Measurements from ENCODE around the gene CMTM2. TPM values are rescaled to one million over a fixed set of nuclear protein-coding genes. Genes with fewer than 3 reads are reported as not detected.
"Not testable (repeated sequence)": the region's sequence is repeated elsewhere in the genome, so short reads cannot be mapped to it uniquely, and the experiment has no call there.

The CMTM2 gene
- total RNA-seq, 2 donors from 2014 or later, result not detected

DNA sequence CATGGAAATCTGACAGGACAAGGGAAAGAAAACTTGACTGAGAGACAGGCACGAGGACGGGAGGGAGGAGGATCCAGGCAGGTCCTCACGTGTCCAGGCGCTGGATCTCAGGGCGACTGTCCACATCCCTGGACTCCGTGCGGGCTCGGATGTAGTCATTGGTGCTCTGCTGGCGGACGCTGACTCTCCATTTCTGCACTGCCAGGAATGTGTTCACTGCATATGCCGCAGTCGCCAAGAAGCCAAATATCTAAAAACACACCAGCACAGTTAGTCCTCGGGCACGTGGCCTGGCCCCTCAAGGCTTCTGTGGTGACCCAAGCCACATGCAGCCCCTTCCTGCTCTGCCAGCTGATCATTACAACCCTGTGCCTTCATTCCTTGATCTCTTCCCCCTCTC lies 42.7 kb downstream of the CMTM2 start:
- no peak overlapping the region for H3K4me3 Mint-ChIP-seq
- peaks cover 71% of the 10 kb centered on the region for H3K4me1 Mint-ChIP-seq
- Histone ChIP-seq H3K4me1 (ENCODE audit: control insufficient read depth, insufficient read depth, low read length) (peaks cover 49% of the 10 kb centered on the region), H3K27me3 (ENCODE audit: control insufficient read depth, insufficient read depth, low read length, poor library complexity, severe bottlenecking) (no peaks in the 10 kb centered on the region), H3K9me3 (ENCODE audit: control insufficient read depth, low read length) (no peaks in the 10 kb centered on the region), H3K4me3 (ENCODE audit: low read length) (no peak overlapping the region), H3K36me3 (ENCODE audit: control insufficient read depth, insufficient read depth, low read length) (peaks cover 50% of the 10 kb centered on the region), H3K9ac (ENCODE audit: extremely low read depth, low read length, poor library complexity, severe bottlenecking) (no peak overlapping the region), H3K27ac (ENCODE audit: low read depth, low read length) (no peak overlapping the region)
- H3K9me3 Mint-ChIP-seq, result no peaks in the 10 kb centered on the region
- 94 to 99% methylated on average over 14 of the region's 14 CpGs for WGBS, 2 experiments (ENCODE audit: insufficient coverage in 1 of 2, insufficient read length in 1 of 2)
- peaks cover 29% of the 10 kb centered on the region for H3K36me3 Mint-ChIP-seq (ENCODE audit: low read depth)
- no peak overlapping the region for H3K27ac Mint-ChIP-seq
- TF ChIP-seq, protein P1, sequence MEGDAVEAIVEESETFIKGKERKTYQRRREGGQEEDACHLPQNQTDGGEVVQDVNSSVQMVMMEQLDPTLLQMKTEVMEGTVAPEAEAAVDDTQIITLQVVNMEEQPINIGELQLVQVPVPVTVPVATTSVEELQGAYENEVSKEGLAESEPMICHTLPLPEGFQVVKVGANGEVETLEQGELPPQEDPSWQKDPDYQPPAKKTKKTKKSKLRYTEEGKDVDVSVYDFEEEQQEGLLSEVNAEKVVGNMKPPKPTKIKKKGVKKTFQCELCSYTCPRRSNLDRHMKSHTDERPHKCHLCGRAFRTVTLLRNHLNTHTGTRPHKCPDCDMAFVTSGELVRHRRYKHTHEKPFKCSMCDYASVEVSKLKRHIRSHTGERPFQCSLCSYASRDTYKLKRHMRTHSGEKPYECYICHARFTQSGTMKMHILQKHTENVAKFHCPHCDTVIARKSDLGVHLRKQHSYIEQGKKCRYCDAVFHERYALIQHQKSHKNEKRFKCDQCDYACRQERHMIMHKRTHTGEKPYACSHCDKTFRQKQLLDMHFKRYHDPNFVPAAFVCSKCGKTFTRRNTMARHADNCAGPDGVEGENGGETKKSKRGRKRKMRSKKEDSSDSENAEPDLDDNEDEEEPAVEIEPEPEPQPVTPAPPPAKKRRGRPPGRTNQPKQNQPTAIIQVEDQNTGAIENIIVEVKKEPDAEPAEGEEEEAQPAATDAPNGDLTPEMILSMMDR (conservative IDR thresholded peaks at IDR 0.05), result no peak
- no peak for DNase-seq
- H3K27me3 Mint-ChIP-seq (ENCODE audit: insufficient read depth), result no peaks in the 10 kb centered on the region

DNA sequence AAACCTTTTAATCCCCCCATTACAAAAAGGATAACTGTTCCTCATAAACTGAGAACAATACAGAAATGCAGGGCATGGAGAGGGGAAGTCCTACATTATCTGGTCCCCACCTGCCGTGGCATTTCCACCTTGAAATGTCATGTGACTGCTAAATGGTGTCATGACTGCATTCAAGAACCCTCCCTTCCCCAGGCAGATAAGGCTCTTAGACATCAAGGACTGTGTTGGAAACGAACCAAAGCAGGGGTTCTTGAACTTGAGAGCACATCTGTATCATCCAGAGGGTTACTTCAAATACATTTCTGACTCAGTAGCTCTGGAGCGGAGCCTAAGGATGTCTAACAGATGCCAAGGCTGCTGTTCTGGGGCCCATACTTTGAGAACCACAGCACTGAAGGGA lies 43.6 kb downstream of the CMTM2 start:
- Mint-ChIP-seq H3K27ac (no peak overlapping the region), H3K4me1 (peaks cover 63% of the 10 kb centered on the region), H3K9me3 (no peaks in the 10 kb centered on the region), H3K4me3 (no peak overlapping the region), H3K27me3 (ENCODE audit: insufficient read depth) (no peaks in the 10 kb centered on the region), H3K36me3 (ENCODE audit: low read depth) (peaks cover 33% of the 10 kb centered on the region)
- 74 to 100% methylated on average over 3 of the region's 3 CpGs for WGBS, 2 experiments (ENCODE audit: insufficient coverage in 1 of 2, insufficient read length in 1 of 2)
- no peak overlapping the region for H3K27ac ChIP-seq (ENCODE audit: low read depth, low read length)
- H3K27me3 ChIP-seq (ENCODE audit: control insufficient read depth, insufficient read depth, low read length, poor library complexity, severe bottlenecking), result no peaks in the 10 kb centered on the region
- TF ChIP-seq, protein P1 (conservative IDR thresholded peaks at IDR 0.05), result no peak
- H3K4me1 ChIP-seq (ENCODE audit: control insufficient read depth, insufficient read depth, low read length), result peaks cover 45% of the 10 kb centered on the region
- peak overlapping the region; percentile 7 for H3K4me3 ChIP-seq (ENCODE audit: low read length)
- DNase-seq, result peak; percentile 50
- no peak overlapping the region for H3K9ac ChIP-seq (ENCODE audit: extremely low read depth, low read length, poor library complexity, severe bottlenecking)
- H3K9me3 ChIP-seq (ENCODE audit: control insufficient read depth, low read length), result no peaks in the 10 kb centered on the region
- peaks cover 54% of the 10 kb centered on the region for H3K36me3 ChIP-seq (ENCODE audit: control insufficient read depth, insufficient read depth, low read length)

DNA sequence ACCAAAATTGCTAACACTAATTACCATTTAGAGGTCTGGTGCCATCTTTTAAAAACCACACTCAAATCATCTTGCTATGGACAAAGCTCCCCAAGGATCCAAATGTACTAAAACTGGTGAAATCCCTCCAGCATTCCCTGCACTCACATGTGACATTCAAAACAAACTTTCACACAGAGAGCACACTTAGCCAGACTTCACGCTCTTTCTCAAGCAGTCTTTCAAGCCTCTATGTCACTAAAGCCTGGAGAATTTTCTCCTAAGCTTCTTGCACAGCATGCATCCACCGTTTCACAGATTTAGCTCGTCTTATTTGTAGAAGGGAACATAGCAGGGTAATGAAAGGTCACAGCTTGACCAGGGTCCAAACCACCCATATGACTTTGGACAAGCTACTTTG lies 44.5 kb downstream of the CMTM2 start:
- Histone ChIP-seq H3K27ac (ENCODE audit: low read depth, low read length) (no peak overlapping the region), H3K9me3 (ENCODE audit: control insufficient read depth, low read length) (no peaks in the 10 kb centered on the region), H3K4me3 (ENCODE audit: low read length) (peak overlapping the region; percentile 7), H3K27me3 (ENCODE audit: control insufficient read depth, insufficient read depth, low read length, poor library complexity, severe bottlenecking) (no peaks in the 10 kb centered on the region), H3K9ac (ENCODE audit: extremely low read depth, low read length, poor library complexity, severe bottlenecking) (no peak overlapping the region), H3K4me1 (ENCODE audit: control insufficient read depth, insufficient read depth, low read length) (peaks cover 40% of the 10 kb centered on the region), H3K36me3 (ENCODE audit: control insufficient read depth, insufficient read depth, low read length) (peaks cover 50% of the 10 kb centered on the region)
- Mint-ChIP-seq H3K9me3 (no peaks in the 10 kb centered on the region), H3K27me3 (ENCODE audit: insufficient read depth) (no peaks in the 10 kb centered on the region), H3K4me1 (peaks cover 54% of the 10 kb centered on the region), H3K4me3 (no peak overlapping the region), H3K36me3 (ENCODE audit: low read depth) (peaks cover 36% of the 10 kb centered on the region), H3K27ac (peak overlapping the region; percentile 53)
- TF ChIP-seq, protein P1 (conservative IDR thresholded peaks at IDR 0.05), result no peak
- peak; percentile 49 for DNase-seq
- 78 to 80% methylated on average over 3 of the region's 3 CpGs for WGBS, 2 experiments (ENCODE audit: insufficient coverage in 1 of 2, insufficient read length in 1 of 2)

DNA sequence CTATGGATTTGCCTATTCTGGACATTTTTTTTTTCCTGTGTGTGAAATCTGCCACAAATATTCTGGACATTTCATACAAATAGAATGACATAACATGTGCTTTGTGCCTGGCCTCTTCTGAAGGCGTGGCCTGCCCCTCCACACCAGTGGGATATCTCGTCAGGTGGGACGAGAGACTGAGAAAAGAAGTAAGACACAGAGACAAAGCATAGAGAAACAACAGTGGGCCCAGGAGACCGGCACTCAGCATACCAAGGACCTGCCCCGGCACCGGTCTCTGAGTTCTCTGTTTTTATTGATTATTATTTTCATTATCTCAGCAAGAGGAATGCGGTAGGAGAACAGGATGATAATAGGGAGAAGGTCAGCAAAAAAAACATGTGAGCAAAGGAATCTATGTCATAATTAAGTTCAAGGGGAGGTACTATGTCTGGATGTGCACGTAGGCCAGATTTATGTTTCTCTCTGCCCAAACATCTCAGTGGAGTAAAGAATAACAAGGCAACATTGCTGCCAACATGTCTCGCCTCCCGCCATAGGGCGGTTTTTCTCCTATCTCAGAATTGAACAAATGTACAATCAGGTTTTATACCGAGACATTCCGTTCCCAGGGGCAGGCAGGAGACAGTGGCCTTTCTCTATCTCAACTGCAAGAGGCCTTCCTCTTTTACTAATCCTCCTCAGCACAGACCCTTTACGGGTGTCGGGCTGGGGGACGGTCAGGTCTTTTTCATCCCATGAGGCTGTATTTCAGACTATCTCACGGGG lies 48.5 kb downstream of the CMTM2 start:
- not testable (repeated sequence) for H3K4me3 ChIP-seq (ENCODE audit: low read length); H3K27me3 ChIP-seq (ENCODE audit: control insufficient read depth, insufficient read depth, low read length, poor library complexity, severe bottlenecking); DNase-seq; H3K27ac Mint-ChIP-seq; H3K4me3 Mint-ChIP-seq; H3K9me3 ChIP-seq (ENCODE audit: control insufficient read depth, low read length); H3K27ac ChIP-seq (ENCODE audit: low read depth, low read length); H3K9ac ChIP-seq (ENCODE audit: extremely low read depth, low read length, poor library complexity, severe bottlenecking); H3K9me3 Mint-ChIP-seq; H3K27me3 Mint-ChIP-seq (ENCODE audit: insufficient read depth)
- H3K36me3 Mint-ChIP-seq (ENCODE audit: low read depth), result peaks cover 44% of the 10 kb centered on the region
- 94 to 97% methylated on average over 9 to 17 of the region's 17 CpGs for WGBS, 2 experiments (ENCODE audit: insufficient coverage in 1 of 2, insufficient read length in 1 of 2)
- Histone ChIP-seq H3K4me1 (ENCODE audit: control insufficient read depth, insufficient read depth, low read length) (peaks cover 12% of the 10 kb centered on the region), H3K36me3 (ENCODE audit: control insufficient read depth, insufficient read depth, low read length) (peaks cover 42% of the 10 kb centered on the region)
- peaks cover 15% of the 10 kb centered on the region for H3K4me1 Mint-ChIP-seq

Measured in endodermal cell (in vitro differentiated cells).